ENCODE data around the gene GAB2.

Gene GAB2

GRCh38 chr11:78398715-78399114 lies 18.9 kb downstream of the GAB2 start:
- Histone ChIP-seq H2AFZ (ENCODE audit: low read length) (no peak overlapping the region), H3K36me3 (ENCODE audit: insufficient read depth, low read length) (no peaks in the 10 kb centered on the region)

DNA sequence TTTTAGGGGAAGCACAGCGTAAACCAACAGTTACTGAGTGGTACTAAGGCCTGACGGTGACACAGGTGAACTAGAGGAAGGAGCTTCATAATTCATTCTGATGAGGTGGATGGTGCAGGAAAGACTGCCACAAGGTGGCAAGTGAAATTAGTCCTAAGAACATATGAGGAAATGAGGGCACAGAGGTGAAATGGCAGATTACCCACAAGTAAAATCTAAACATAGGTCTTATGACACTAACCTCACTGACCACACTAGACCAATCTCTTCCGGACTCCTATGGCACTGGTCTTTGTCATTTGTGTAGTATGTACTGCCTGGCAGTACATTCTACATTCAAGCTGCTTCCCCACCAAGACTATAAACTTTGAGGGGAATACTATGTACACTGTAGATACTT lies 20.2 kb downstream of the GAB2 start:
- Histone ChIP-seq H3F3A (ENCODE audit: insufficient read depth, low read length) (no peaks in the 10 kb centered on the region), H3K27ac (ENCODE audit: low read depth, low read length, poor library complexity, severe bottlenecking) (no peak overlapping the region), H2AFZ (ENCODE audit: low read length) (no peak overlapping the region), H3K9ac (ENCODE audit: low read length) (no peak overlapping the region), H3K27me3 (ENCODE audit: insufficient read depth, low read length) (peaks cover 5% of the 10 kb centered on the region; the same call in 1 of the 2 replicates), H3K9me3 (ENCODE audit: low read length) (no peaks in the 10 kb centered on the region), H3K4me2 (ENCODE audit: low read length) (no peak overlapping the region), H3K9me2 (ENCODE audit: low read depth, low read length) (no peaks in the 10 kb centered on the region), H3K36me3 (ENCODE audit: insufficient read depth, low read length) (no peaks in the 10 kb centered on the region), H3K79me2 (ENCODE audit: insufficient read depth, low read length) (no peaks in the 10 kb centered on the region), H3K4me3 (ENCODE audit: low read depth, low read length, poor library complexity, severe bottlenecking) (no peak overlapping the region), H3K4me1 (ENCODE audit: insufficient read depth, low read length, severe bottlenecking) (no peaks in the 10 kb centered on the region), H4K20me1 (ENCODE audit: insufficient read depth, low read length) (no peaks in the 10 kb centered on the region)
- TF ChIP-seq EZH2 (IDR thresholded peaks at IDR 0.05; ENCODE audit: borderline replicate concordance, low read length), result no peak
- no peak for TF ChIP-seq CTCF (IDR thresholded peaks at IDR 0.05; ENCODE audit: low read length)

More at GRCh38 chr11:78398715-78399114, 18.9 kb downstream of the GAB2 start:
- Histone ChIP-seq H3K27me3 (ENCODE audit: insufficient read depth, low read length) (no peaks in the 10 kb centered on the region), H3F3A (ENCODE audit: insufficient read depth, low read length) (no peaks in the 10 kb centered on the region), H3K4me2 (ENCODE audit: low read length) (no peak overlapping the region), H3K9ac (ENCODE audit: low read length) (no peak overlapping the region), H3K9me2 (ENCODE audit: low read depth, low read length) (no peaks in the 10 kb centered on the region), H3K79me2 (ENCODE audit: insufficient read depth, low read length) (no peaks in the 10 kb centered on the region), H3K4me3 (ENCODE audit: low read depth, low read length, poor library complexity, severe bottlenecking) (no peak overlapping the region), H3K27ac (ENCODE audit: low read depth, low read length, poor library complexity, severe bottlenecking) (no peak overlapping the region), H3K9me3 (ENCODE audit: low read length) (no peaks in the 10 kb centered on the region), H3K4me1 (ENCODE audit: insufficient read depth, low read length, severe bottlenecking) (no peaks in the 10 kb centered on the region), H4K20me1 (ENCODE audit: insufficient read depth, low read length) (no peaks in the 10 kb centered on the region)
- no peak for TF ChIP-seq EZH2 (IDR thresholded peaks at IDR 0.05; ENCODE audit: borderline replicate concordance, low read length)
- no peak for TF ChIP-seq CTCF (IDR thresholded peaks at IDR 0.05; ENCODE audit: low read length)

DNA sequence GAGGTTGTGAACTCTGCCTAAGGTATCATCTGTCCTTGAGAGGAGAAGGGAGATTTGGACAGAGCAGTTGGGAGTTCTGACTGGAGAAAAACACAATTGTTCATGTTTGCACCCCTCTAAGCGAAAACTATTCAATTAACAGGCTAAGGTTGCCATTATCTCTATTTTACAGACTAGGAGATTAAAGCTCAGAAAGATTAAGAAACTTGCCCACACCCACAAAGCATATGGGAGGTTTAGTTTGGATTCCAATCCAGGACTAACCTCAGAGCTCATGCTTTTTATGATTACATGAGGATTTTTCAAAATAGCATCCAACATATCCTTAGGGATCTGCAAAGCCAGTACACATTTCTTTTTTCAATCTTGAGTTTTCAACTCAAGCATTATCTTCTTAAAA lies 22.0 kb downstream of the GAB2 start:
- Histone ChIP-seq H3K9ac (ENCODE audit: low read length) (no peak overlapping the region), H3K27me3 (ENCODE audit: insufficient read depth, low read length) (peaks cover 5% of the 10 kb centered on the region; the same call in 1 of the 2 replicates), H3K36me3 (ENCODE audit: insufficient read depth, low read length) (no peaks in the 10 kb centered on the region), H3K4me2 (ENCODE audit: low read length) (no peak overlapping the region), H2AFZ (ENCODE audit: low read length) (no peak overlapping the region), H3F3A (ENCODE audit: insufficient read depth, low read length) (no peaks in the 10 kb centered on the region), H4K20me1 (ENCODE audit: insufficient read depth, low read length) (no peaks in the 10 kb centered on the region), H3K9me2 (ENCODE audit: low read depth, low read length) (no peaks in the 10 kb centered on the region), H3K27ac (ENCODE audit: low read depth, low read length, poor library complexity, severe bottlenecking) (no peak overlapping the region), H3K79me2 (ENCODE audit: insufficient read depth, low read length) (no peaks in the 10 kb centered on the region), H3K4me1 (ENCODE audit: insufficient read depth, low read length, severe bottlenecking) (no peaks in the 10 kb centered on the region), H3K9me3 (ENCODE audit: low read length) (no peaks in the 10 kb centered on the region), H3K4me3 (ENCODE audit: low read depth, low read length, poor library complexity, severe bottlenecking) (no peak overlapping the region)
- TF ChIP-seq EZH2 (IDR thresholded peaks at IDR 0.05; ENCODE audit: borderline replicate concordance, low read length) (no peak), CTCF (IDR thresholded peaks at IDR 0.05; ENCODE audit: low read length) (no peak)
